VCaP (cell line): ENCODE data around the gene TMEM116.

Experiments
- H3K27ac ChIP-seq: fragments of 450-650 bp; 2 replicates; pipeline ENCODE4 v1.5.1; 2017
- CTCF ChIP-seq: fragments of 450-650 bp; conservative IDR thresholded peaks from 2 replicates; pipeline ENCODE4 v1.5.1; 2017; ENCODE audit warnings: mild to moderate bottlenecking, moderate library complexity

TMEM116 gene

GRCh38 chr12:111932241-111932640 lies 80.7 kb downstream of the TMEM116 start:
- no peak for TF ChIP-seq CTCF
- no peak overlapping the region for H3K27ac ChIP-seq

DNA sequence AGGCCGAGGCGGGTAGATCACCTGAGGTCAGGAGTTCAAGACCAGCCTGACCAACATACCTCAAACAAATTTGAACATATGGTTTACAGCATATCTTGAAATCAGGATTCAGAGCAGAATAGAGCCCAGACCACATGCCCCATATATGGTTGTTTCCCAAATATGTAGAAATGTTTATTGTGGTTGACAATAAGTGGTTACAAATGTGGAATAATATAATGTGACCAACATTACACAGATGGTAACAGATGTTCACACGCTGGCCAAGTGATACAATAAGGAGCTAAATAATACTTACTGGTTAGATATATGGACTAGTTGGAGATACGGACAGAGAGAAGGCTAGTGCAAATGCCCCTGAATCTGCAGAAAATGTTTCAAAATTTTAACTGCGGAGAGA lies 85.6 kb downstream of the TMEM116 start:
- H3K27ac ChIP-seq = no peak overlapping the region
- no peak for TF ChIP-seq CTCF

DNA sequence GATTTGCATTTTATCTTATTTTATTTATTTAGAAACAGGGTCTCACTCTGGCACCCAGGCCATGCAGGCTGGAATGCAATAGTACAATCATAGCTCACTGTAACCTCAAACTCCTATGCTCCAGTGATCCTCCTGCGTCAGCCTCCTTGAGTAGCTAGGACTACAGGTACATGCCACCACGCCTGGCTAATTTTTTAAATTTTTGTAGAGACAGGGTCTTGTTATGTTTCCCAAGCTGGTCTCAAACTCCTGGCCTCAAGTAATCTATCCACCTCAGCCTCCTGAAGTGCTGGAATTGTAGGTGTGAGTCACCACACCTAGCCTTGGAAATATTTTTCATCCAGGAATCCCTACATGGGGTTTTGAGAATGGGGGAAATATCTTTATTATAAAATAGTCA lies 86.3 kb downstream of the TMEM116 start:
- no peak for TF ChIP-seq CTCF
- no peak overlapping the region for H3K27ac ChIP-seq

DNA sequence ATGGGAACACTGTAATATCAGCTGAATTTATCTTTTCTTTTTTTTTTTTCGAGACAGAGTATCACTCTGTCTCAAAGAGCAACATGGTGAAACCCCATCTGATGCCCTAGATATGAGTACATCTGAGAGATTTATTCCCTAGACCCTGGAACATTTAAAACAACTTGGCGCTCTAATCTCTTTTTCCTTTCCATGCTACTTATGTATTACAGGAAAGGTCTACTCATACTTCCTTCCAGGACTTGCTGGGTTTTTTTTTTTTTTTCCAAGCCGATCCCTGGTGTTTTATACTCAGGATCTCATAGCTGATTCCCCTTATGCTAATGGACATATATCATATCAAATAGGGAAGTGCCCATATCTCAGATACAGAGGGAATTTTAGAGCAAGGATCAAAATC lies 87.8 kb downstream of the TMEM116 start:
- no peak overlapping the region for H3K27ac ChIP-seq

GRCh38 chr12:111907740-111908139 lies 105.2 kb downstream of the TMEM116 start:
- no peak for TF ChIP-seq CTCF
- no peak overlapping the region for H3K27ac ChIP-seq

More for the DNA sequence above, 87.8 kb downstream of the TMEM116 start:
- TF ChIP-seq CTCF = no peak

DNA sequence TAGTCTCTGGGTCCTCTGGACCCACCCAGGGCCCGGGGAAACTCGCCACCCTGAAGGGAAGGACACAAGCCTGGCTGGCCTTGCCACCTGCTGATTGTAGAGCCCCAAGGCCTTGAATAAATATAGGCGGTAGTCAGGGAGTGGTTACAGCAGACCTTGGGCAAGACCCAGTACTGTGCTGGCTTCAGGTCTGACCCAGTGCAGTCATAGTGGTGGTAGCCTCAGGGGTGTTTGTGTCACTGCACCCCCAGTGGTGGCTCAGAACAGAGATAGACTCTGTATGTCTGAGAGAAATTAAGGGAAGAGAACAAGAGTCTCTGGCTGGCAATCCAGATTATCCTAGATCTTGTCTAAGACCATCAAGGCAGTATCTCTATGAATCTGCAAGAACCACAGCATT lies 107.5 kb downstream of the TMEM116 start:
- no peak for TF ChIP-seq CTCF
- no peak overlapping the region for H3K27ac ChIP-seq

DNA sequence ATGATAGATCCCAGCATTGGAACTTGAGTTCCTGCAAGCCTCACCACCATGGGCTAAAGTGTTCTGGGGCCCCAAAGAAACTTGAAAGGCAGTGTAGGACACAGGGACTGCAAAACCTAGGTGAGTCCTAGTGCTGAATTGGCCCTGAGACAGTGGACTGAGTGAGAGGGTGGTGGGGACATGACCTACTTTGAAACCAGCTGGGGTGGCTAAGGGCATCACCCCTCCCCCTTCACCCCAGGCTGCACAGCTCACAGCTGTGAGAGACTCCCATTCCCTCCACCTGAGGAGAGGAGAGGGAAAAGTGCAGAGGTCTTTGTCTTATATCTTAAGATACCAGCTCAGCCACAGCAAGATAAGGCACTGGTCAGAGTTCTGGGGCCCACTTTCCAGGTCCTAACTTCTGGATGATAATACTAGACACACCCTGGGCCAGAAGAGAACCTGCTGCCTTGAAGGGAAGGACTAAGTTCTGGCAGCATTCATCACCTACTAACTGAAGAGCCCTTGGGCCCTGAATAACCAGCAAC lies 108.5 kb downstream of the TMEM116 start:
- no peak for TF ChIP-seq CTCF
- no peak overlapping the region for H3K27ac ChIP-seq
